Bone marrow (tissue), 2 donors: ENCODE measurements around the gene ANKDD1A.

Source experiments
- DNase-seq, 2 donors: peaks; one replicate each; lab custom pipeline; 2025; lab: John Stamatoyannopoulos, UW

The ANKDD1A gene

DNA sequence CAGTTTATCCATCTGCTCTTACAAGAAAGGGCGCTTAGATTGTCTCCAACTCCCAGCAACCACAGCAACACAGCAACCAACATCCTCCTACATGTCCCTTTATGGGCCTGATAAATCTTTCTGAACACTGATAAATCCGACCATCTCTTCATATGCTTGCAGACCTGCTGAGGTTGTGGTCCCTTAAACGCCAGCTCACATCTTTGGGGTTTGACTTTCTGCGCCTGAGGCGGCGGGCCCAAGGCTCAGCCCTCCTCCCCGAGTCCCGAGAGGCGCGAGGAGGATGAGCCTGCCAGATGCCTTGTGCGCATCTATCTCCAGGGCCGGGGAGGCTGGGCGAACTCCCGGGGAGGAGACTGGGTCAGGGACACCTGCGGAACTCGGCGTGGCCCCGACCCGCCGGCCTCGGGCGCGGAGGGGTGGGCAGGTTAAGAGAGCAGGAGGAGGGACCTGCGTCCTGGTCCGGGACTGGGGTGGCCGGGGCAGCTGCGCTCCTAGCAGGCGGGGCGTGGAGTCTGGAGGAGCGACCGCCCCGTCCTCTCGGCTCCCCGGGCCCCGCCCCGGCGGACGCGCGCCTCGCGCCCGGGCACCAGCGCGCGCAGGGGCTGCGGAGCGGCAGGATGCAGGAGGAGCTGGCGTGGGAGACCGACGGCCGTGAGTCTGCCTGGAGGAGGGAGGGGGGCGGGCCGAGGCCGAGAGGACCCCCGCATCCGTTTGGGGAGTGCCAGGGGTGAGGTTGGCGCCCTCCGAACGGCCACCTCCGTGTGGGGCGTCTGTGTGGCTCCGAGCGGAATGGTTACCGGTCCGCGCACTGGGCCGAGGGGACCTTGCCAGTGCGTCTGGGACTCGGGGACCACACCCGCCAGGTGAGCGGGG is at the start of gene ANKDD1A:
ANKDD1A (plus strand) TSS at position 592 of the 876 bp plus-strand sequence; CDS start at position 621, 29 bp downstream.
- no peak for DNase-seq

DNA sequence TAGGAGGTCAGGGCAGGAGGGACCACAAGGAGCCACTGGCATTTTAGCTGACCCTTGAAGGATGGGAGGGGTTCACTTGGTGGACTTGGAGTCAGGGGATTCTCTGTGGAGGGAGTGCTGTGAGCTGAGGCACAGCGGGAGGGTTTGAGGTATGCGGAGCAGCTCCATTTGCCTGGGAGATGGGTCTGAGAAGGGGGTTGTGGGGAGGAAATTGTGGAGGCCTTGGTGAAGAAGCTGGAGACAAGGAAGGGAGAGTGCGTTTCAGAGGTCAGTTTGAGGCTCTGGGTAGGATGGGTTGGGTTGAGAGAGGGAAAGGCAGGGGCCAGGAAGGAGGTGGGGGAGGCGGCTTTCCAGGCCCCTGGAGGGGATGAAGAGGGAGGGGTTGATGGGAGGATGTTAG is 49.7 kb upstream of the ANKDD1A start:
- no peak for DNase-seq

DNA sequence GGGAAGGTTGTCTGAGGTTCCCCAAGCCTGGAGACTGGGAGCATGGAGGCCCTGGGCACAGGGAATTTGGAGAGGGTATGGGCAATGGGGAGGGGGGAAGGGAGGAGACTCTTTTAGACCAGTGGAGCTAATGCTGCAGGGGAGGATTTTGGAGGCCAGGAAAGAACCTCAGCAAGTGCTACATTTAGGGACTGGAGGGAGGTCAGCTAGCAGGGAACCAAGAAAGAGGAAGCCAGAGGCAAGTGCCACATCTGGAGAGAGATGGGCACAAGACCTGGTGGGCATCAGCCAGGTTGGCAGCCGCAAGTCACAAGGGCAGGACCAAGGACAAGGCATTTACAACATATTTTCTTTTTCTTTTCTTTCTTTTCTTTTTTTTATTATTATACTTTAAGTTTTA is 49.3 kb upstream of the ANKDD1A start:
- no peak for DNase-seq

DNA sequence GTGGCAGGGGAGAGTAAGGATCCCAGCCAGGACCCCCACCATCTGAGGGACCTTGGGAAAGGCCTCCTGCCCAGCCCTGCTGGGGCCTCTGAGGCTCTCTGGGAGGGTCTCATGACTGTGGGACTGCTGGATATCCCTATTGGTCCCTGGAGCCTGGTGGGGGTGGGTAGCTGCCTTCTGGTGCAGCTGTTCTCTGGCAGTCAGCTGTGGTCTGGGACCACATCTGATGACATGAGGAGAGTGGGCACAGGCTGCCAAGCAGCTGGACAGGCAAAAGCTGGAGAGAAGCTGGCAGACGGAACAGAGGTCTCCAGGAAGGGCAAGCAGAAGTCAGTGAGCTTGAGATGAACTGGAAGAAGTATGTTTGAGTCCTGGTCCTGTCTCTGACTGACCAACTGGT is 47.6 kb upstream of the ANKDD1A start:
- DNase-seq: no peak

GRCh38 chr15:64865126-64865997 is 46.3 kb upstream of the ANKDD1A start:
- no peak for DNase-seq

- no peak for DNase-seq
These were observed 45.6 kb upstream of the ANKDD1A start for GRCh38 chr15:64865998-64866520.

DNA sequence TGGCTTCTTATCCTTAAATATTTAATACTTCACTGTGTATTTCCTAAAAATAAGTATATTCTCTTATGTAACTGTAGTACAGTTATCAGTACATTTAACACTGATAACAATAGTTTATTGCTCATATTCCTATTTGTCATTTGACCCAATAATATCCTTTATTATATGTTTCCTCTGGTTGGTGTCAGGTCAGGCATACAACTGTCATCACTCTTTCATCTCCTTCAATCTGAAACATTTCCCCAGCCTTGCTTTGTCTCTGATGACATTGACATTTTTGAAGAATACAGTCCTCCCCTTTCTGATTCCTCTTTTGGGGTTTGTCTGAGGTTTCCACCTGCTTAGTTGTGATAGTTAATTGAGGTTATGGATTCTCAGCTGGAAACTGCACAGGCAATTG is 42.2 kb upstream of the ANKDD1A start:
- DNase-seq: no peak

- no peak for DNase-seq
These were observed 41.3 kb upstream of the ANKDD1A start for GRCh38 chr15:64870353-64870752.

DNA sequence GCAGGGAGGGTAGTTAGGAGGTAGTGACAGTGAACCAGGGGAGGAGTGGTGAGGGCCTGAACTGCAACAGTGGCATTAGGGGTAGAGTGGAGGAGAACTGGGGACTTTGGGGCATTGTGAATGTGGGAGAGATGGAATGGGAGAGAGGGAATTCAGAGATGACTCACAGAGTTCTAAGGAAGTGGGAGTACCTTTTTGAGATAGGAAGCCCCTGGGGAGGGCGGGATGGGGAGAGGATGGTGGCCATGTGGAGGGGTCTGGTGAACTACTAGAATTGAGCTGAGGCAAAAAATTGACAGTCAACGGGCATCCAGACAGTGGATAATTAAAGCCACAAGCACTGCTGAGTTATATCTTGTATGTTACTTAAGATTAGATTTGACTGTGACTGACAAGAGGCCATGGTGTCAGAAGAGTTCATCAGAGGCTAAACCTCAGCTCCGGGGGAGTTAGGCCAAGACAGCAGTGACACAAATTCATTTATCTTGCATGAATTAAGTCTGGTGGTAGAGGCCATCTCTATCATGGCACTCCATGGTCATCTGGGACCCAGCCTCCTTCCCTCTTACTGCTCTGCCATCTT is 36.0 kb upstream of the ANKDD1A start:
- no peak for DNase-seq

DNA sequence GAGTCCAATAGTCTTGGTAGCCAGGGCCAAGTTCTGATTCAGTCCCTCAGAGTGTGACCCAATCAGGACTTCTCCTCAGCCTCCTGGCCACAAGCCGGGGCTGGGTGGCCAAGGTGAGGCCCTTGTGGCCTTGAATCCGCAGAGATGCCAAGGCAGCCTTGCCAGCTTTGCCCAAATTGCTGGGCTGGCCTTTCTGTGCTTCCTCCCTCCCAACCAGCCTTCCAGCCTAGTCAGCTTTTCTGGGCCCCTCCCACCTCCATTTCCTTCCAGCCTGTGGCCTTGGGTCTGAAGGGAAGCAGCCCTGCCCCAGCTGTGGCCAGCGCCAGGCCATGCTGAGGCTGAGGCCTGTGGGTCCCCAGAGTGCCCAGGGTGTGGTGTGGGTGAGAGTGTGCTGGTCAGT is 34.3 kb upstream of the ANKDD1A start:
- DNase-seq: no peak

DNA sequence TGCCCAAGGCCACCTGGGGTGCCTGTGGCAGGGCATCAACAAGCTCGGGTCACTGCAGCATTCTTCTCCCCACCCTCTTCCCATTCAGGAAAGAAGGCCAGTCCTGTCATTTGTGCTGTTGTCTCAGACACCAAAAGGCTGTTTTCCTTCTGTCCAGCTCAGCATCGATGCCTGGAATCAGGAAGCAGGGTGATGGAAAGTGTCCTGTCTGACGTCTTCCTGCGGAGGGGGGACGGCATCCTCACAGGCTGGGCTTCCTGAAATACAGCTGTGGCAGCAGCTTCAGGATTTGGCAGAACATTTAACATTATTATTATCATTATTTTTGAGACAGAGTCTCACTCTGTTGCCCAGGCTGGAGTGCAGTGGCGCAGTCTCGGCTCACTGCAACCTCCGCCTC is 33.0 kb upstream of the ANKDD1A start:
- DNase-seq: no peak

GRCh38 chr15:64883100-64883581 is 28.6 kb upstream of the ANKDD1A start:
- peak; percentile 20 to 76 for DNase-seq

DNA sequence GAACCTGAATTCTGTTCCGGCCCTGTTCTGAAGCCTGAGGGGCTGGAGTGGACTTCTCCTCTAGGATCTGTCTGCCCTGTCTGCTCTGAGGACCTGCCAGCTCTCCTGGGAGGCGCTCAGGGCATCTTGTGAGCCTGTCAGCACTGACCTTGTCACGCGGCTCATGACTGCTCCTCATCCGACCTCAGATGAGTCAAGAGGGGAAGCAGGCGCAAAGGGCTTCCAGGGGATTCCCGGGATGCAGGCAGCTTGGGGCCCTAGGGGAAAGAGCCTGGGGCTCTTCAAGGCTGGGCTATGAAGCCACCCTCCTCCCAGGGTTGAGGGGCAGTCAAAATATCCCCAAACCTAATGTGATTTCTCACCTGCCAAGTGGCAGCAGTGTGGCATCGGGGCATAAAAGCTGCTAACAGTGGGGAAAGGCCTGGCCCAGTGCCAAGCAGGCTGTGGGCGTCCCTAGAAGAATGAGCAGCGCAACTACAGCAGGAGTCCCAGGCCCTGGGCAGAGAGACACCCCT is 27.6 kb upstream of the ANKDD1A start:
- peak; percentile 50 to 80 for DNase-seq

DNA sequence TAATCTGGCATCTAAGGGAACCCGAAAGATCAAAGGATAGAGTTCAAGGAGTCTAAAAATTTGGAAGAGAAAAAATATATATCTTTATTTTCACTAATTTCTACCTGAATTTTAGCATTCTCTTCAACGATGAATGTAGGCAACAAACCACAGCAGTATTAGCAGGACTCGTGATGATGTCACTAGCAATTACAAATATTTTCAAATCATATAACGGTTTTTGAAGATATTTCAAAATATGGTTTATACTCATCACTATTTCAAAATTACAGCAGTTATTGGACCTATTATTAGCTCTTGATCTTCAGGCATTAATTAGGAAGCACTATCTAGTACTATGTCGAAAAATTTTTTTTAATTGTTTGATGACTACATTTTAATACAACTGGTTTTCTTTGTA is 27.0 kb upstream of the ANKDD1A start:
- no peak for DNase-seq

DNA sequence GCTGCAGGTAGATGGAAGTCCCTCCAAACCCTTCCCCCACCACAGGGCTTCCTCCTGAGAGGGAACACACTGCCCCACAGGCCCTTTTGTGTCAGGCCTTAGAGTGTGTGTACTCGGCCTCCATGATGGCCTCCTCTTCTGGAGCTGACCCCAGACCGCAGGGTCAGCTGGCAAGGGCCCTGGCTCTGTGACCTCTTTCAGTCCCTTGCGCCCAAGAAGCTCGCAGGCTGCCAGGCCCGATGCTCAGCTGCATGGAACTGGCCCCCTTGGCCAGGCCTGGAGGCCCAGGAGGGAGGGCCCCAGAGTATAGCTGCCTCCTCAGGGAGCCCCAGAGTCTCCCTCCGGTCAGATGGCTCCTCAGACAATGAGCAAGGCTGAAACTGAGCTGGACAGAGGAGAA is 23.4 kb upstream of the ANKDD1A start:
- DNase-seq: no peak

DNA sequence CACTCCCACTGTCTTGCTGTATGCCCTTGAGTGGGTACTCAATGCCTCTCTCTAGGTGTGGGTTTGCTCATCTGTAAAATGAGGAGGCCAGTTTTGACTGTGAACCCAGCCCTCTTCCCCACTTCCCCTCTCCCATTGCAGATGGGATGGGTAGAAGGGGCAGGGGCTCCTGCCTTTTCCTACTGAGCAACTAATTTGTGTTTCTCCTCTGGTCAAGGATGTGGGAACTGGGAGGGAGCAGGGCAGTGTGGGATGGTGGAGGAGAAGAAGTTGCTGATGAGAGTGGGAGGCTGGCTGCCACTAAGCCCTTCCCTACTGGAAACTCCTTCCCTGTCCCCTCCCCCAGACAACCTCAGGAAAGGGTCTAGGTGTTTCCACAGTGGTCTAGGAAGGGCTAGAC is 20.1 kb upstream of the ANKDD1A start:
- no peak for DNase-seq

DNA sequence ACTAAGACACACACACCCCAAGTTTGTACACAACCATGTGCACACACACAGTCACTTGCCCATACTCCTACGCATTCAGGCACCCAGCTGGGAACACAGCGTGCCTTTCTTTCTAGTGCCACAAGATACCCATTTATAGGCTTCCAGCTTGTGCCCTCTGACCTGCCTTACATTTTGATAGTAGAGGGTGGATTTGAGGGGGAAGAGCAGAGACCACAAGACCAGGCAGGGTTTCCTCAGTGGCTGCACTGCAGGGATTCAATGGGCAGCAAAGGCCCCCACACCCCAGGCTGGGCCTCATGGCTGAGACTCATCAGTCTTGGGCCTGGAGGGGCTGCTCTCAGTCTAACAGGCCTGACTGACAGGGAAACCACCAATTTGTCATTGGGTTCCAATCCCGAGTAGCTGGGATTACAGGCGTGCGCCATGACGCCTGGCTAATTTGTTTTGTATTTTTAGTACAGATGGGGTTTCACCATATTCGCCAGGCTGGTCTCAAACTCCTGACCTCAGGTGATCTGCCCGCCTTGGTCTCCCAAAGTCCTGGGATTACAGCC is 18.8 kb upstream of the ANKDD1A start:
- DNase-seq: no peak

DNA sequence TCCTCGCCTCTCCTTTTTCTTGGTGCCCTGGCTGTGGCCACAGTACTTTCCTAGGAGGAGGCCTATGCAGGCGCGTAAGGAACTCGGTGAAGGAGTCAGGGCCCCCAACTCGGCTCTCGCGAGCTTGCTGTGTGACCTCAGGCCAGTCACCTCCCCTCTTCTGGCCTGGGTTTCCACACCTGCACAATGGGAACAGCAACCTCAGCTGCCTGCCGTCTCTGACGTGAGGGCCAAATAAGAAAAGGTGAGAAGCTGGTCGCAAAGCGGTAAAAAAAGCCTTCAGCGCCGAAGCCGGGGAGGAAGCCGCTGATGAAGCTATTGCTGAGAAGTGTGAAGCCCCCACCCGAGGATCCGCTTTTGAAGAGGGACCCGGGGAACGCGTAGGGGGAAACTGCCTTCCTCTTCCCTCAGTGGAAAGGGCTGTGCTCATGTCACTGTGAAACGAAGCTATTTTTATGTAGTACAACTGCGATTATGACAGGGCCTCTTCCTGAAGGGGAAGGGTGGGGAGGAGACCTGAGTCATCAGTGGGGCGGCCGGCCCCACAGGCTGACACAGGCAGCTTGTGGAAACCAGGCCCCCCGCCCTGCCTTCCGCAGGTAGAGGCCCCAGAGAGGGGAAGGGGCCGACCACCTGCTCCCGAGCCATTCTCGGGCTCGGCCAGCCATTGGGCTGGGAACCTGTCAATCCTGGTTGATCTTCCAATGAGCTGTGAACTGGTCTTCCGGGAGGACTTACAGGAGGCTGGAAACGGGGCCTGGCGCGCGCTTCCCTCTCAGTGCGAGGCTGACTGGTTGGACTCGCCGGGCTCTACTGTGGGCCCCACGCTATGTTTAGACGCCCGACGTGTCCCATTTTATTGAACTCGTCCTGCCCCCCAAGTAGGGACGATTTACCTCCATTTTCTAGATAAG is 18.0 kb upstream of the ANKDD1A start:
- peak; percentile 84 to 98 for DNase-seq

GRCh38 chr15:64894395-64895056 is 17.2 kb upstream of the ANKDD1A start:
- DNase-seq: no peak
